K562 (cell line): ENCODE data around the gene NBPF4. TPM values are rescaled to one million over a fixed set of nuclear protein-coding genes. Genes with fewer than 3 reads are reported as not detected.

Source experiments
- BRD9 ChIP-seq: fragments of 450-650 bp; IDR thresholded peaks from 2 replicates; pipeline ENCODE4 v1.6.1; 2018; ENCODE audit warnings: low read depth; ENCODE audit not compliant: partially characterized antibody
- EHMT2 ChIP-seq: fragments of 450-650 bp; IDR thresholded peaks from 2 replicates; pipeline ENCODE4 v1.6.1; 2018; ENCODE audit warnings: antibody characterized with exemption
- ELF1 ChIP-seq: fragments of 200-800 bp; sonication (Bioruptor generic); IDR thresholded peaks from 2 replicates; pipeline ENCODE4 v1.6.1; 2016; ENCODE audit warnings: missing genetic modification characterization, missing compliant biosample characterization
- FOXJ2 ChIP-seq: fragments of 200-800 bp; sonication (Bioruptor generic); IDR thresholded peaks from 2 replicates; pipeline ENCODE4 v1.6.1; 2016; ENCODE audit warnings: missing genetic modification characterization, missing compliant biosample characterization
- FOXK1 ChIP-seq: sonication (generic); formaldehyde crosslinking; IDR thresholded peaks from 2 replicates; pipeline ENCODE4 v1.8.0; 2022; ENCODE audit warnings: missing genetic modification reagents, mild to moderate bottlenecking, borderline replicate concordance
- JUND ChIP-seq, 2 experiments: IDR thresholded peaks; 2 replicates in 1 of 2; 3 replicates in 1 of 2; pipeline ENCODE4 v1.6.1; 2011; ENCODE audit warnings: borderline replicate concordance in 2 of 2, low read depth in 2 of 2, low read length in 2 of 2, improper control_type of control experiment in 1 of 2, missing biosample characterization in 1 of 2, missing genetic modification characterization in 1 of 2, missing genetic modification reagents in 1 of 2
- MBD2 ChIP-seq: sonication (generic); IDR thresholded peaks from 2 replicates; pipeline ENCODE4 v1.6.1; 2016; ENCODE audit warnings: low read depth, borderline replicate concordance
- MIER1 ChIP-seq: fragments of 450-650 bp; IDR thresholded peaks from 2 replicates; pipeline ENCODE4 v1.6.1; 2016; ENCODE audit warnings: antibody characterized with exemption, mild to moderate bottlenecking, low read depth
- NFE2L1 ChIP-seq: fragments of 450-650 bp; IDR thresholded peaks from 2 replicates; pipeline ENCODE4 v1.6.1; 2016; ENCODE audit warnings: missing genetic modification characterization, low read depth, mild to moderate bottlenecking, missing compliant biosample characterization, moderate library complexity, borderline replicate concordance
- NUFIP1 ChIP-seq: fragments of 450-650 bp; IDR thresholded peaks from 2 replicates; pipeline ENCODE4 v1.6.1; 2018; ENCODE audit not compliant: partially characterized antibody
- RCOR1 ChIP-seq, 2 experiments: IDR thresholded peaks; 2 replicates each; pipeline ENCODE4 v1.6.1; 2012; ENCODE audit warnings: low read depth in 2 of 2, low read length in 2 of 2, borderline replicate concordance in 1 of 2, improper control_type of control experiment in 1 of 2
- SMAD3 ChIP-seq: fragments of 450-650 bp; formaldehyde crosslinking; conservative IDR thresholded peaks from 2 replicates; pipeline ENCODE4 v1.4.0; 2020; ENCODE audit warnings: mild to moderate bottlenecking
- STAT5A ChIP-seq: IDR thresholded peaks from 2 replicates; pipeline ENCODE4 v1.6.1; 2012; ENCODE audit warnings: low read length, inconsistent platforms, borderline replicate concordance
- TAF9B ChIP-seq: fragments of 450-650 bp; IDR thresholded peaks from 2 replicates; pipeline ENCODE4 v1.6.1; 2018; ENCODE audit warnings: mild to moderate bottlenecking; ENCODE audit not compliant: partially characterized antibody
- ZNF408 ChIP-seq: fragments of 250-450 bp; sonication (Bioruptor Pico); IDR thresholded peaks from 2 replicates; pipeline ENCODE4 v1.4.0; 2020; ENCODE audit warnings: low read depth, mild to moderate bottlenecking, moderate library complexity
- polyA plus RNA-seq, 8 experiments: library from polyadenylated mRNA; depleted of rRNA in 4 of 8; stranded (reverse) in 5 of 8; unstranded in 3 of 8; fragments of >200 nt; fragmentation: Nextera tagmentation in 2 of 8; fragmentation: Illumina TruSeq in 1 of 8; extraction: Ambion mirVana in 2 of 8; extraction: Trizol in 1 of 8; gene quantifications; 2 replicates each; pipeline versions ENCODE4 v1.2.1 to v1.2.3, GENCODE V29; 2011 to 2014; ENCODE audit warnings: inconsistent platforms in 1 of 8, missing spikeins in 1 of 8
- total RNA-seq, 7 experiments: library from RNA; depleted of rRNA in 6 of 7; stranded (reverse); fragments of >200 nt in 6 of 7; fragmentation: Illumina TruSeq in 2 of 7; extraction: Trizol in 2 of 7; gene quantifications; 2 replicates each; pipeline versions ENCODE4 v1.2.1 to v1.2.3, GENCODE V29; 2011 to 2021; ENCODE audit warnings: low replicate concordance in 1 of 7
- TF ChIP-seq, protein P1 (sequence below): sonication (generic); formaldehyde crosslinking; IDR thresholded peaks from 2 replicates; pipeline ENCODE4 v1.8.0; 2022; ENCODE audit warnings: mild to moderate bottlenecking, missing genetic modification reagents
- TF ChIP-seq, protein P2 (sequence below): sonication (generic); formaldehyde crosslinking; IDR thresholded peaks from 2 replicates; pipeline ENCODE4 v1.8.1; 2023; ENCODE audit warnings: mild to moderate bottlenecking, missing genetic modification reagents
- TF ChIP-seq, protein P3 (sequence below), 2 experiments: fragments of 450-650 bp; IDR thresholded peaks; 2 replicates each; pipeline ENCODE4 v1.6.1; 2016
- TF ChIP-seq, protein P4 (sequence below): fragments of 150-350 bp; IDR thresholded peaks from 2 replicates; pipeline ENCODE4 v1.6.1; 2014; ENCODE audit warnings: low read depth, mild to moderate bottlenecking, low read length, borderline replicate concordance
- TF ChIP-seq, protein P5 (sequence below): fragments of 450-650 bp; formaldehyde crosslinking; IDR thresholded peaks from 2 replicates; pipeline ENCODE4 v1.4.0; 2022; ENCODE audit warnings: missing genetic modification characterization

NBPF4 gene
- total and polyA plus RNA-seq, 9 of the 15 experiments (the other 6 are each of a cell fraction or from before 2014, with no cell fraction given) = 3.6 to 10.4 (median 5.9) TPM

DNA sequence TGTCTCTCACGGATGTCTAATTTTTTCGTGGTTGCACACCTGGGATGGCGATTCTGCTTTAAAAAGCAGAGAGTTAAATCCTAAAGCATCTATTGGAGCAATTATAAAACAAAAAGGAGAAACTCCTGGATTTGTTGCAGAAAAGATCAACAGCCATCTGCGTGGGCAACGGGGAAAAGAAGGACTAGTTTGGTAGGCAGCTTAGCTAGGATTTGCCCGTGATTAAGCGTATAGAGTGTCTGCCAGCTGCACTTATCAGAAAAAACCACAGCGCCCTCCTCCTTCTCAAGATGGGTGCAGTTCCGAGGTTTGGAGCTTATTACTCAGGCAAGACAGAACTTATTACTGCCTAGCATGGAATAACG, 43.2 kb downstream of the NBPF4 start (continued):
- TF ChIP-seq, protein P1, sequence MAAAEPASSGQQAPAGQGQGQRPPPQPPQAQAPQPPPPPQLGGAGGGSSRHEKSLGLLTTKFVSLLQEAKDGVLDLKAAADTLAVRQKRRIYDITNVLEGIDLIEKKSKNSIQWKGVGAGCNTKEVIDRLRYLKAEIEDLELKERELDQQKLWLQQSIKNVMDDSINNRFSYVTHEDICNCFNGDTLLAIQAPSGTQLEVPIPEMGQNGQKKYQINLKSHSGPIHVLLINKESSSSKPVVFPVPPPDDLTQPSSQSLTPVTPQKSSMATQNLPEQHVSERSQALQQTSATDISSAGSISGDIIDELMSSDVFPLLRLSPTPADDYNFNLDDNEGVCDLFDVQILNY (CRISPR knock-in tag) = no peak
- TF ChIP-seq, protein P2, sequence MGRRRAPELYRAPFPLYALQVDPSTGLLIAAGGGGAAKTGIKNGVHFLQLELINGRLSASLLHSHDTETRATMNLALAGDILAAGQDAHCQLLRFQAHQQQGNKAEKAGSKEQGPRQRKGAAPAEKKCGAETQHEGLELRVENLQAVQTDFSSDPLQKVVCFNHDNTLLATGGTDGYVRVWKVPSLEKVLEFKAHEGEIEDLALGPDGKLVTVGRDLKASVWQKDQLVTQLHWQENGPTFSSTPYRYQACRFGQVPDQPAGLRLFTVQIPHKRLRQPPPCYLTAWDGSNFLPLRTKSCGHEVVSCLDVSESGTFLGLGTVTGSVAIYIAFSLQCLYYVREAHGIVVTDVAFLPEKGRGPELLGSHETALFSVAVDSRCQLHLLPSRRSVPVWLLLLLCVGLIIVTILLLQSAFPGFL (CRISPR knock-in tag) = 0 out of 2 replicates have a peak, but pooled peaks have one; percentile 1
- TF ChIP-seq ZNF408 (CRISPR knock-in tag) (no peak), TAF9B (no peak), FOXK1 (peak; percentile 66; the same call in 1 of the 2 replicates), BRD9 (no peak), FOXJ2 (tag) (0 out of 2 replicates have a peak, but pooled peaks have one; percentile 35), NFE2L1 (tag) (no peak), SMAD3 (CRISPR knock-in tag) (no peak), RCOR1 (IDR thresholded peaks at IDR 0.05; ENCODE audit: borderline replicate concordance in 1 of 2, low read depth in 2 of 2, low read length in 2 of 2) (peak; percentile 14 to 60; a peak in 2 of 4 replicates), EHMT2 (no peak), NUFIP1 (no peak), MBD2 (no peak), STAT5A (no peak), MIER1 (0 out of 2 replicates have a peak, but pooled peaks have one; percentile 30), JUND (IDR thresholded peaks at IDR 0.05; ENCODE audit: borderline replicate concordance, low read depth, low read length) (0 out of 2 replicates have a peak, but pooled peaks have one; percentile 6), JUND (tag; IDR thresholded peaks at IDR 0.05; ENCODE audit: borderline replicate concordance, low read depth, low read length) (no peak), ELF1 (tag) (peak; percentile 18; the same call in 1 of the 2 replicates)
- TF ChIP-seq, protein P3, sequence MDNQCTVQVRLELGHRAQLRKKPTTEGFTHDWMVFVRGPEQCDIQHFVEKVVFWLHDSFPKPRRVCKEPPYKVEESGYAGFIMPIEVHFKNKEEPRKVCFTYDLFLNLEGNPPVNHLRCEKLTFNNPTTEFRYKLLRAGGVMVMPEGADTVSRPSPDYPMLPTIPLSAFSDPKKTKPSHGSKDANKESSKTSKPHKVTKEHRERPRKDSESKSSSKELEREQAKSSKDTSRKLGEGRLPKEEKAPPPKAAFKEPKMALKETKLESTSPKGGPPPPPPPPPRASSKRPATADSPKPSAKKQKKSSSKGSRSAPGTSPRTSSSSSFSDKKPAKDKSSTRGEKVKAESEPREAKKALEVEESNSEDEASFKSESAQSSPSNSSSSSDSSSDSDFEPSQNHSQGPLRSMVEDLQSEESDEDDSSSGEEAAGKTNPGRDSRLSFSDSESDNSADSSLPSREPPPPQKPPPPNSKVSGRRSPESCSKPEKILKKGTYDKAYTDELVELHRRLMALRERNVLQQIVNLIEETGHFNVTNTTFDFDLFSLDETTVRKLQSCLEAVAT (IDR thresholded peaks at IDR 0.05) = no peak
- TF ChIP-seq, protein P4, sequence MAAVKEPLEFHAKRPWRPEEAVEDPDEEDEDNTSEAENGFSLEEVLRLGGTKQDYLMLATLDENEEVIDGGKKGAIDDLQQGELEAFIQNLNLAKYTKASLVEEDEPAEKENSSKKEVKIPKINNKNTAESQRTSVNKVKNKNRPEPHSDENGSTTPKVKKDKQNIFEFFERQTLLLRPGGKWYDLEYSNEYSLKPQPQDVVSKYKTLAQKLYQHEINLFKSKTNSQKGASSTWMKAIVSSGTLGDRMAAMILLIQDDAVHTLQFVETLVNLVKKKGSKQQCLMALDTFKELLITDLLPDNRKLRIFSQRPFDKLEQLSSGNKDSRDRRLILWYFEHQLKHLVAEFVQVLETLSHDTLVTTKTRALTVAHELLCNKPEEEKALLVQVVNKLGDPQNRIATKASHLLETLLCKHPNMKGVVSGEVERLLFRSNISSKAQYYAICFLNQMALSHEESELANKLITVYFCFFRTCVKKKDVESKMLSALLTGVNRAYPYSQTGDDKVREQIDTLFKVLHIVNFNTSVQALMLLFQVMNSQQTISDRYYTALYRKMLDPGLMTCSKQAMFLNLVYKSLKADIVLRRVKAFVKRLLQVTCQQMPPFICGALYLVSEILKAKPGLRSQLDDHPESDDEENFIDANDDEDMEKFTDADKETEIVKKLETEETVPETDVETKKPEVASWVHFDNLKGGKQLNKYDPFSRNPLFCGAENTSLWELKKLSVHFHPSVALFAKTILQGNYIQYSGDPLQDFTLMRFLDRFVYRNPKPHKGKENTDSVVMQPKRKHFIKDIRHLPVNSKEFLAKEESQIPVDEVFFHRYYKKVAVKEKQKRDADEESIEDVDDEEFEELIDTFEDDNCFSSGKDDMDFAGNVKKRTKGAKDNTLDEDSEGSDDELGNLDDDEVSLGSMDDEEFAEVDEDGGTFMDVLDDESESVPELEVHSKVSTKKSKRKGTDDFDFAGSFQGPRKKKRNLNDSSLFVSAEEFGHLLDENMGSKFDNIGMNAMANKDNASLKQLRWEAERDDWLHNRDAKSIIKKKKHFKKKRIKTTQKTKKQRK = no peak
- TF ChIP-seq, protein P5, sequence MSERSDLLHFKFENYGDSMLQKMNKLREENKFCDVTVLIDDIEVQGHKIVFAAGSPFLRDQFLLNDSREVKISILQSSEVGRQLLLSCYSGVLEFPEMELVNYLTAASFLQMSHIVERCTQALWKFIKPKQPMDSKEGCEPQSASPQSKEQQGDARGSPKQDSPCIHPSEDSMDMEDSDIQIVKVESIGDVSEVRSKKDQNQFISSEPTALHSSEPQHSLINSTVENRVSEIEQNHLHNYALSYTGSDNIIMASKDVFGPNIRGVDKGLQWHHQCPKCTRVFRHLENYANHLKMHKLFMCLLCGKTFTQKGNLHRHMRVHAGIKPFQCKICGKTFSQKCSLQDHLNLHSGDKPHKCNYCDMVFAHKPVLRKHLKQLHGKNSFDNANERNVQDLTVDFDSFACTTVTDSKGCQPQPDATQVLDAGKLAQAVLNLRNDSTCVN = no peak
